ENCODE data around the gene PCED1B. TPM values are rescaled to one million over a fixed set of nuclear protein-coding genes. Genes with fewer than 3 reads are reported as not detected.

Gene PCED1B
- total and polyA plus RNA-seq, 2 experiments from 2014 or later, result 5.1 to 6.6 TPM

DNA sequence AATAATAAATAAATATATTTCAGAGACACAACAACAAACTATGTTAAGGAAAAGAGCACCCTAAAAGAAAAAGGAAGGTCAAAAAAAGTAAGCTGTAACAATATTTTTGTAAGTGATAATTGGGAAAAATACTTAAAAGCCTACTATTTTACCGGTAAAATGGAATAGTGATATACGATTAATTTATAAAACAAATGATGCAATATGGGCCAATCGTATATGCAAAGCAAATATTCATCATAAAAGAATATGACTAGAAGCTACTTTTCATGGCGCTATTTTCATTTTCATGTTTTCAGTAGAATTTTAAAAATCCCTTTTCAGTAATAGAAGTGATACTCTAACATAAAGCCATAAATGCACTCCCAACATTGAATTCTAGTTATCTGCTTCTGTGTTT lies 131.4 kb downstream of the PCED1B start:
- no peak overlapping the region for H3K4me3 Mint-ChIP-seq
- no peak for TF ChIP-seq EZH2 (IDR thresholded peaks at IDR 0.05; ENCODE audit: low read depth, unreplicated experiment)
- H3K27me3 Mint-ChIP-seq (ENCODE audit: insufficient read depth, low read depth, poor library complexity), result no peaks in the 10 kb centered on the region
- H3K27ac Mint-ChIP-seq, result no peak overlapping the region
- ATAC-seq (no peak), DNase-seq (ENCODE audit: low spot score) (no peak)
- Histone ChIP-seq H3K4me2 (no peak overlapping the region), H3K4me3 (no peak overlapping the region), H4K20me1 (replicated peaks; ENCODE audit: insufficient read depth) (no peaks in the 10 kb centered on the region), H3K36me3 (ENCODE audit: insufficient read depth) (no peaks in the 10 kb centered on the region), H3K27ac (ENCODE audit: low read depth) (no peak overlapping the region), H3K79me2 (replicated peaks; ENCODE audit: insufficient read depth) (no peaks in the 10 kb centered on the region), H3K27me3 (ENCODE audit: insufficient read depth) (no peaks in the 10 kb centered on the region), H3K4me1 (ENCODE audit: insufficient read depth) (peaks cover 10% of the 10 kb centered on the region), H3K9me2 (ENCODE audit: insufficient read depth) (no peaks in the 10 kb centered on the region), H3F3A (replicated peaks; ENCODE audit: low read depth) (no peaks in the 10 kb centered on the region), H2AFZ (no peak overlapping the region)
- H3K9me3 Mint-ChIP-seq, result no peaks in the 10 kb centered on the region
- H3K36me3 Mint-ChIP-seq (ENCODE audit: low read depth), result no peaks in the 10 kb centered on the region
- peaks cover 16% of the 10 kb centered on the region for H3K4me1 Mint-ChIP-seq

DNA sequence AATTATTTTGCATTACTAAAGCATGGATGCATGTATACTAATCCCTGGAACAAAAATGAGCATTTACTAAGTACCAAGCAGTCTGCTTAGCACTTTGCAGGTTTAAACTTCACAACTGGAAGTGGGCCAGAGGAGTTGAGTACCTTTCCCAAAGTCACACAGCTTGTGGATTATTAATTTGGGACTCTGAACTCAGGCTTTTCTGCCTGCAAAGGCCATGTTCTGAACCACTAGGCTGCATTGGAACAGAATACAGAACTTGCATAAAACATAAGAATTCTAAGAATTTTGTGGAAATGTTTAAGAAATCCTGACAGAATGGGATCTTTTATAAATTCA lies 133.2 kb downstream of the PCED1B start:
- H3K4me1 ChIP-seq (ENCODE audit: insufficient read depth), result peaks cover 2% of the 10 kb centered on the region
- ATAC-seq (no peak), DNase-seq (ENCODE audit: low spot score) (no peak)
- H3K79me2 ChIP-seq (replicated peaks; ENCODE audit: insufficient read depth), result no peaks in the 10 kb centered on the region
- no peaks in the 10 kb centered on the region for H3K36me3 Mint-ChIP-seq (ENCODE audit: low read depth)
- H3K27ac ChIP-seq (ENCODE audit: low read depth), result no peak overlapping the region
- no peaks in the 10 kb centered on the region for H3F3A ChIP-seq (replicated peaks; ENCODE audit: low read depth)
- H3K27me3 Mint-ChIP-seq (ENCODE audit: insufficient read depth, low read depth, poor library complexity), result peaks cover 2% of the 10 kb centered on the region
- H4K20me1 ChIP-seq (replicated peaks; ENCODE audit: insufficient read depth), result no peaks in the 10 kb centered on the region
- H3K4me3 Mint-ChIP-seq, result no peak overlapping the region
- peaks cover 8% of the 10 kb centered on the region; the same call in 2 of the 3 replicates for H3K4me1 Mint-ChIP-seq
- H3K27me3 ChIP-seq (ENCODE audit: insufficient read depth), result no peaks in the 10 kb centered on the region
- H3K9me3 Mint-ChIP-seq, result no peaks in the 10 kb centered on the region
- H2AFZ ChIP-seq, result no peak overlapping the region
- no peaks in the 10 kb centered on the region for H3K36me3 ChIP-seq (ENCODE audit: insufficient read depth)
- no peak overlapping the region for H3K27ac Mint-ChIP-seq
- H3K9me2 ChIP-seq (ENCODE audit: insufficient read depth), result no peaks in the 10 kb centered on the region
- H3K4me3 ChIP-seq, result no peak overlapping the region
- no peak overlapping the region for H3K4me2 ChIP-seq
- TF ChIP-seq ZNF331 (CRISPR knock-in tag; IDR thresholded peaks at IDR 0.05; ENCODE audit: low read depth) (no peak), NANOG (IDR thresholded peaks at IDR 0.05; ENCODE audit: borderline replicate concordance) (no peak), STAT1 (IDR thresholded peaks at IDR 0.05; ENCODE audit: unreplicated experiment) (no peak), EZH2phosphoT487 (IDR thresholded peaks at IDR 0.05; ENCODE audit: unreplicated experiment) (no peak), JUNB (IDR thresholded peaks at IDR 0.05; ENCODE audit: unreplicated experiment) (no peak), POLR2AphosphoS5 (IDR thresholded peaks at IDR 0.05; ENCODE audit: low read depth) (no peak)
- TF ChIP-seq, protein P1, sequence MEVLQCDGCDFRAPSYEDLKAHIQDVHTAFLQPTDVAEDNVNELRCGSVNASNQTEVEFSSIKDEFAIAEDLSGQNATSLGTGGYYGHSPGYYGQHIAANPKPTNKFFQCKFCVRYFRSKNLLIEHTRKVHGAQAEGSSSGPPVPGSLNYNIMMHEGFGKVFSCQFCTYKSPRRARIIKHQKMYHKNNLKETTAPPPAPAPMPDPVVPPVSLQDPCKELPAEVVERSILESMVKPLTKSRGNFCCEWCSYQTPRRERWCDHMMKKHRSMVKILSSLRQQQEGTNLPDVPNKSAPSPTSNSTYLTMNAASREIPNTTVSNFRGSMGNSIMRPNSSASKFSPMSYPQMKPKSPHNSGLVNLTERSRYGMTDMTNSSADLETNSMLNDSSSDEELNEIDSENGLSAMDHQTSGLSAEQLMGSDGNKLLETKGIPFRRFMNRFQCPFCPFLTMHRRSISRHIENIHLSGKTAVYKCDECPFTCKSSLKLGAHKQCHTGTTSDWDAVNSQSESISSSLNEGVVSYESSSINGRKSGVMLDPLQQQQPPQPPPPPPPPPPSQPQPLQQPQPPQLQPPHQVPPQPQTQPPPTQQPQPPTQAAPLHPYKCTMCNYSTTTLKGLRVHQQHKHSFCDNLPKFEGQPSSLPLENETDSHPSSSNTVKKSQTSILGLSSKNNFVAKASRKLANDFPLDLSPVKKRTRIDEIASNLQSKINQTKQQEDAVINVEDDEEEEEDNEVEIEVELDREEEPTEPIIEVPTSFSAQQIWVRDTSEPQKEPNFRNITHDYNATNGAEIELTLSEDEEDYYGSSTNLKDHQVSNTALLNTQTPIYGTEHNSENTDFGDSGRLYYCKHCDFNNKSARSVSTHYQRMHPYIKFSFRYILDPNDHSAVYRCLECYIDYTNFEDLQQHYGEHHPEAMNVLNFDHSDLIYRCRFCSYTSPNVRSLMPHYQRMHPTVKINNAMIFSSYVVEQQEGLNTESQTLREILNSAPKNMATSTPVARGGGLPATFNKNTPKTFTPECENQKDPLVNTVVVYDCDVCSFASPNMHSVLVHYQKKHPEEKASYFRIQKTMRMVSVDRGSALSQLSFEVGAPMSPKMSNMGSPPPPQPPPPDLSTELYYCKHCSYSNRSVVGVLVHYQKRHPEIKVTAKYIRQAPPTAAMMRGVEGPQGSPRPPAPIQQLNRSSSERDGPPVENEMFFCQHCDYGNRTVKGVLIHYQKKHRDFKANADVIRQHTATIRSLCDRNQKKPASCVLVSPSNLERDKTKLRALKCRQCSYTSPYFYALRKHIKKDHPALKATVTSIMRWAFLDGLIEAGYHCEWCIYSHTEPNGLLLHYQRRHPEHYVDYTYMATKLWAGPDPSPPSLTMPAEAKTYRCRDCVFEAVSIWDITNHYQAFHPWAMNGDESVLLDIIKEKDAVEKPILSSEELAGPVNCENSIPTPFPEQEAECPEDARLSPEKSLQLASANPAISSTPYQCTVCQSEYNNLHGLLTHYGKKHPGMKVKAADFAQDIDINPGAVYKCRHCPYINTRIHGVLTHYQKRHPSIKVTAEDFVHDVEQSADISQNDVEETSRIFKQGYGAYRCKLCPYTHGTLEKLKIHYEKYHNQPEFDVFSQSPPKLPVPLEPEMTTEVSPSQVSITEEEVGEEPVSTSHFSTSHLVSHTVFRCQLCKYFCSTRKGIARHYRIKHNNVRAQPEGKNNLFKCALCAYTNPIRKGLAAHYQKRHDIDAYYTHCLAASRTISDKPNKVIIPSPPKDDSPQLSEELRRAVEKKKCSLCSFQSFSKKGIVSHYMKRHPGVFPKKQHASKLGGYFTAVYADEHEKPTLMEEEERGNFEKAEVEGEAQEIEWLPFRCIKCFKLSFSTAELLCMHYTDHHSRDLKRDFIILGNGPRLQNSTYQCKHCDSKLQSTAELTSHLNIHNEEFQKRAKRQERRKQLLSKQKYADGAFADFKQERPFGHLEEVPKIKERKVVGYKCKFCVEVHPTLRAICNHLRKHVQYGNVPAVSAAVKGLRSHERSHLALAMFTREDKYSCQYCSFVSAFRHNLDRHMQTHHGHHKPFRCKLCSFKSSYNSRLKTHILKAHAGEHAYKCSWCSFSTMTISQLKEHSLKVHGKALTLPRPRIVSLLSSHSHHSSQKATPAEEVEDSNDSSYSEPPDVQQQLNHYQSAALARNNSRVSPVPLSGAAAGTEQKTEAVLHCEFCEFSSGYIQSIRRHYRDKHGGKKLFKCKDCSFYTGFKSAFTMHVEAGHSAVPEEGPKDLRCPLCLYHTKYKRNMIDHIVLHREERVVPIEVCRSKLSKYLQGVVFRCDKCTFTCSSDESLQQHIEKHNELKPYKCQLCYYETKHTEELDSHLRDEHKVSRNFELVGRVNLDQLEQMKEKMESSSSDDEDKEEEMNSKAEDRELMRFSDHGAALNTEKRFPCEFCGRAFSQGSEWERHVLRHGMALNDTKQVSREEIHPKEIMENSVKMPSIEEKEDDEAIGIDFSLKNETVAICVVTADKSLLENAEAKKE (CRISPR knock-in tag; IDR thresholded peaks at IDR 0.05), result no peak
- TF ChIP-seq, protein P2, sequence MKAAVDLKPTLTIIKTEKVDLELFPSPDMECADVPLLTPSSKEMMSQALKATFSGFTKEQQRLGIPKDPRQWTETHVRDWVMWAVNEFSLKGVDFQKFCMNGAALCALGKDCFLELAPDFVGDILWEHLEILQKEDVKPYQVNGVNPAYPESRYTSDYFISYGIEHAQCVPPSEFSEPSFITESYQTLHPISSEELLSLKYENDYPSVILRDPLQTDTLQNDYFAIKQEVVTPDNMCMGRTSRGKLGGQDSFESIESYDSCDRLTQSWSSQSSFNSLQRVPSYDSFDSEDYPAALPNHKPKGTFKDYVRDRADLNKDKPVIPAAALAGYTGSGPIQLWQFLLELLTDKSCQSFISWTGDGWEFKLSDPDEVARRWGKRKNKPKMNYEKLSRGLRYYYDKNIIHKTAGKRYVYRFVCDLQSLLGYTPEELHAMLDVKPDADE (IDR thresholded peaks at IDR 0.05), result no peak
- TF ChIP-seq, protein P3, sequence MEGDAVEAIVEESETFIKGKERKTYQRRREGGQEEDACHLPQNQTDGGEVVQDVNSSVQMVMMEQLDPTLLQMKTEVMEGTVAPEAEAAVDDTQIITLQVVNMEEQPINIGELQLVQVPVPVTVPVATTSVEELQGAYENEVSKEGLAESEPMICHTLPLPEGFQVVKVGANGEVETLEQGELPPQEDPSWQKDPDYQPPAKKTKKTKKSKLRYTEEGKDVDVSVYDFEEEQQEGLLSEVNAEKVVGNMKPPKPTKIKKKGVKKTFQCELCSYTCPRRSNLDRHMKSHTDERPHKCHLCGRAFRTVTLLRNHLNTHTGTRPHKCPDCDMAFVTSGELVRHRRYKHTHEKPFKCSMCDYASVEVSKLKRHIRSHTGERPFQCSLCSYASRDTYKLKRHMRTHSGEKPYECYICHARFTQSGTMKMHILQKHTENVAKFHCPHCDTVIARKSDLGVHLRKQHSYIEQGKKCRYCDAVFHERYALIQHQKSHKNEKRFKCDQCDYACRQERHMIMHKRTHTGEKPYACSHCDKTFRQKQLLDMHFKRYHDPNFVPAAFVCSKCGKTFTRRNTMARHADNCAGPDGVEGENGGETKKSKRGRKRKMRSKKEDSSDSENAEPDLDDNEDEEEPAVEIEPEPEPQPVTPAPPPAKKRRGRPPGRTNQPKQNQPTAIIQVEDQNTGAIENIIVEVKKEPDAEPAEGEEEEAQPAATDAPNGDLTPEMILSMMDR (conservative IDR thresholded peaks at IDR 0.05; ENCODE audit: low read depth in 2 of 2), result no peak
- TF ChIP-seq, protein P4, sequence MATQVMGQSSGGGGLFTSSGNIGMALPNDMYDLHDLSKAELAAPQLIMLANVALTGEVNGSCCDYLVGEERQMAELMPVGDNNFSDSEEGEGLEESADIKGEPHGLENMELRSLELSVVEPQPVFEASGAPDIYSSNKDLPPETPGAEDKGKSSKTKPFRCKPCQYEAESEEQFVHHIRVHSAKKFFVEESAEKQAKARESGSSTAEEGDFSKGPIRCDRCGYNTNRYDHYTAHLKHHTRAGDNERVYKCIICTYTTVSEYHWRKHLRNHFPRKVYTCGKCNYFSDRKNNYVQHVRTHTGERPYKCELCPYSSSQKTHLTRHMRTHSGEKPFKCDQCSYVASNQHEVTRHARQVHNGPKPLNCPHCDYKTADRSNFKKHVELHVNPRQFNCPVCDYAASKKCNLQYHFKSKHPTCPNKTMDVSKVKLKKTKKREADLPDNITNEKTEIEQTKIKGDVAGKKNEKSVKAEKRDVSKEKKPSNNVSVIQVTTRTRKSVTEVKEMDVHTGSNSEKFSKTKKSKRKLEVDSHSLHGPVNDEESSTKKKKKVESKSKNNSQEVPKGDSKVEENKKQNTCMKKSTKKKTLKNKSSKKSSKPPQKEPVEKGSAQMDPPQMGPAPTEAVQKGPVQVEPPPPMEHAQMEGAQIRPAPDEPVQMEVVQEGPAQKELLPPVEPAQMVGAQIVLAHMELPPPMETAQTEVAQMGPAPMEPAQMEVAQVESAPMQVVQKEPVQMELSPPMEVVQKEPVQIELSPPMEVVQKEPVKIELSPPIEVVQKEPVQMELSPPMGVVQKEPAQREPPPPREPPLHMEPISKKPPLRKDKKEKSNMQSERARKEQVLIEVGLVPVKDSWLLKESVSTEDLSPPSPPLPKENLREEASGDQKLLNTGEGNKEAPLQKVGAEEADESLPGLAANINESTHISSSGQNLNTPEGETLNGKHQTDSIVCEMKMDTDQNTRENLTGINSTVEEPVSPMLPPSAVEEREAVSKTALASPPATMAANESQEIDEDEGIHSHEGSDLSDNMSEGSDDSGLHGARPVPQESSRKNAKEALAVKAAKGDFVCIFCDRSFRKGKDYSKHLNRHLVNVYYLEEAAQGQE (IDR thresholded peaks at IDR 0.05; ENCODE audit: unreplicated experiment), result no peak

Measured in GM23338 (cell line).